NCI-H1417 (cell line): ENCODE data around the gene MAPK4.
A peak's percentile ranks its signal among the peaks of the same experiment; 100 is the strongest.

Source experiments
- DNase-seq, 3 experiments: peaks; one replicate each; lab custom pipeline; 2025; lab: John Stamatoyannopoulos, UW

MAPK4 gene

GRCh38 chr18:50719471-50720324 lies 159.8 kb downstream of the MAPK4 start:
- no peak for DNase-seq

- DNase-seq, result no peak
Observed at GRCh38 chr18:50720325-50720674, 160.4 kb downstream of the MAPK4 start.

- DNase-seq, result no peak
Observed at GRCh38 chr18:50721006-50721405, 161.1 kb downstream of the MAPK4 start.

- DNase-seq, result peak in 1 of 3 experiments; percentile 13
Observed at GRCh38 chr18:50721451-50722120, 161.7 kb downstream of the MAPK4 start.

GRCh38 chr18:50722311-50722710 lies 162.4 kb downstream of the MAPK4 start:
- DNase-seq, result no peak

GRCh38 chr18:50724751-50725151 lies 164.9 kb downstream of the MAPK4 start:
- DNase-seq, result no peak

GRCh38 chr18:50726960-50727589 lies 167.2 kb downstream of the MAPK4 start:
- DNase-seq, result peak in 2 of 3 experiments; percentile 86 to 93

- DNase-seq, result no peak
Observed at GRCh38 chr18:50727721-50728471, 168.0 kb downstream of the MAPK4 start.

GRCh38 chr18:50729376-50729775 lies 169.5 kb downstream of the MAPK4 start:
- DNase-seq, result no peak

- no peak for DNase-seq
Observed at GRCh38 chr18:50729986-50730385, 170.1 kb downstream of the MAPK4 start.

GRCh38 chr18:50734342-50734741 lies 174.5 kb downstream of the MAPK4 start:
- peak in 2 of 3 experiments; percentile 28 to 43 for DNase-seq

GRCh38 chr18:50734886-50735285 lies 175.0 kb downstream of the MAPK4 start:
- no peak for DNase-seq

GRCh38 chr18:50737127-50737526 lies 177.2 kb downstream of the MAPK4 start:
- DNase-seq, result no peak

GRCh38 chr18:50738098-50738757 lies 178.3 kb downstream of the MAPK4 start:
- no peak for DNase-seq

- DNase-seq, result no peak
Observed at GRCh38 chr18:50742952-50743351, 183.1 kb downstream of the MAPK4 start.

- DNase-seq, result no peak
Observed at GRCh38 chr18:50744253-50744652, 184.4 kb downstream of the MAPK4 start.

GRCh38 chr18:50745945-50746344 lies 186.1 kb downstream of the MAPK4 start:
- no peak for DNase-seq

GRCh38 chr18:50747849-50748242 lies 188.0 kb downstream of the MAPK4 start:
- no peak for DNase-seq

- peak in 2 of 3 experiments; percentile 54 to 77 for DNase-seq
Observed at GRCh38 chr18:50748243-50749229, 188.6 kb downstream of the MAPK4 start.

- DNase-seq, result no peak
Observed at GRCh38 chr18:50749421-50749820, 189.5 kb downstream of the MAPK4 start.
